Activated T-cell treated with anti-CD3 and anti-CD28 coated beads for 4 hours (primary cell): ENCODE measurements around the gene LMBR1.
A peak's percentile ranks its signal among the peaks of the same experiment; 100 is the strongest.
"Not testable (repeated sequence)": the region's sequence is repeated elsewhere in the genome, so short reads cannot be mapped to it uniquely, and the experiment has no call there.

Experiments used
- DNase-seq: peaks from one replicate; pipeline ENCODE4 v3.0.0-alpha.2; 2020

LMBR1 gene

DNA sequence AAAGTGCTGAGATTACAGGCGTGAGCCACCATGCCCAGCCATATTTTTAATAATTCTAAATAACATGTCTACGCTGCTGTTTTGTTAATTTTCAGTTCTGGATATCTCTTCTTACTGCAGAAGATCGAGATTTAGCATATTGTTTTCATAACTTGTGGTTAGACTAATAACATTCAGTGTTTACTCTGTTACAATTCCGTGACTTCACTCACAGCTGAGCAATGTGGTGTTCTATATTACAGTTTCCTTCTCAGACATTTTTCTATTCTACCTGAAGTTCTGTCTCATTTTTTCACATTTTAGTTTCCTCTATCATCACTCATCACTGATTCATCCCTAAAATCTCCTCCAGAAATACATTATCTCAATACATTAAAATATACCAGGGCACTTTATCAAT is 241.5 kb downstream of the LMBR1 start:
- DNase-seq, result no peak

DNA sequence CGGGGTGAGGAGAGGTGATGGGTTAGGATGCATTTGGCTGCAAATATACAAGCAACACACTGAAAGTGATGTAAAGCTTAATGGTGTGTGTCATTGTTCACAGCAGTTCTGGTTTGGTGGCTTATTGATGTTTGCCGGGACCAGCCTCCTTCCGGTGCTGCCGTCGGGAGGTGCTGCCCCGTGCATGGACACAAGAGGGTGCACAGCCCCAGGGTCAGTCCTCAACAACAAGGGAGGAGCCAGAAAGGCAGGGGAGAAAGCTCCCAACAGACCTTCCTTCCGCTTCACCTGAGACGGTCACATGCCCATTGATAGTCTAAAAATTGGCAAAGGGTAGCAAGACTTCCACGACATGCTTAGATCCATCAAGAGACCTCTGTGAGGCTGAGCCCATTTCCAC is 242.9 kb downstream of the LMBR1 start:
- DNase-seq, result no peak

DNA sequence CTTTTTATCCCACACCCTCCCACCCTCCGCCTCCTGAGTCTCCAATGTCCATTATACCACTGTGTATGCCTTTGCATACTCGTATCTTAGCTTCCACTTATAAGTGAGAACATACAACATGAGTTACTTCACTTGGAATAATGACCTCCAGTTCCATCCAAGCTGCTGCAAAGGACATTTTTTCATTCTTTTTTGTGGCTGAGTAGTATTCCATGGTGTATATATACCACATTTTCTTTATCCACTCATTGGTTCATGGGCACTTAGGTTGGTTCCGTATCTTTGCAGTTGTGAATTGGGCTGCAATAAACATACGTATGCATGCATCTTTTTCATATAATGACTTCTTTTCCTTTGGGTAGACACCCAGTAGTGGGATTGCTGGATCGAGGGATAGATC is 245.7 kb downstream of the LMBR1 start:
- not testable (repeated sequence) for DNase-seq

DNA sequence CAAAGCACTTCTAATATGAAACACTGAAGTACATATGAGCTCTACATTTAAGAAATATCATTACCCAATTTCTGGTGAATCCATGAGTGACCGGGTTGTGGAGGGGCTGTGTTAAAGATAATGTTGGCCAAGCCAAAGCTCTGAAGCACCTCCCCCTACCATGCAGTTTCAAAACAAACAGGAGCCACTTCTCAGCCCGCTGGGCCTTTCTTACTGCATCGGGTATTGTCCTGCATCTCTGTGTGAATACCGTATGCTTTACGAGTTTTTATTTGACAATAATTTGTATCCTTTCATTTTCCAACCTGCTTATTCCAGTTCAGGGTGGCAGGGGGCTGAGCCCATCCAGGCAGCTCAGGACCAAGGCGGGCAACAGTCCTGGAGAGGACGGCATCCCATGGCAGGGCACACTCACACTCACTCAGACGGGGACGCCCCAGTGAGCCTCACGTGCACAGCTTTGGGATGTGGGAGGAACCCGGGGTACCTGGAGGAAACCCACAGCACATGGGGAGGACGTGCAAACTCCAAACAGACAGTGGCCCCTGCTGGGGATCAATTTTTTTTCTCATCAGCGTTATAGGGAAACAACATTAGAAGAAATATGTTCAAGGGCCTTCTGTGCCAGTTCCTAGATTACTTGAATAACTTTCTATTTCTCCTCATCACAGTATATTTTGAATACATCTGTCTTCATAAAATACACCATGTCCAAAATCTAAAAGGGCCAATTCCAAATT is 250.5 kb downstream of the LMBR1 start:
- no peak for DNase-seq

DNA sequence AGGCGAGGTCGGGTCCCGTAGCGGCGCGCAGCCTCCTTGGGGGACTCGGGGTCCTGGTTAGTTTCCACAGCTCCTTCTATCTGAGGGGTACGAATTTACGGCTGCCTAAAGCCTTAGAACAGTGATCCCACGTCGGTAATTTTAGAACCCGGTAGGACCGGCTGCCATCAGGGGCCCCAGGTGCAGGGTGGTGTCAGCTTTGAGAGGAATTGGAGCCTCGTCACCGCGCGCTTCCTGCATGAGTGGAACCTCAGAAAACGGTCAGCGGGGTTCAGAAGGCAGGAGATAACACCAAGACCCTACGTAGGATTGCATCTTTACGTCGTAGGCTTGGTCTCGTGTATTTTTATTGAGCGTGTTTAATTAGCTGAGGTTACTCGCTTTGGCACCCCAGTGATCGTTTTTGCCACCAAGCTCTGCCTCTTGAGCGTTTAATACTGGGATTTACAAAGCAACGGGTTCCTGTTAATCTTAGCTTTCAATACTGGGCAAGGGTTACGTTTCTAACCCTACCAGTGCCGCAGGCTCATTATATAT is 252.0 kb downstream of the LMBR1 start:
- DNase-seq, result peak; percentile 38

DNA sequence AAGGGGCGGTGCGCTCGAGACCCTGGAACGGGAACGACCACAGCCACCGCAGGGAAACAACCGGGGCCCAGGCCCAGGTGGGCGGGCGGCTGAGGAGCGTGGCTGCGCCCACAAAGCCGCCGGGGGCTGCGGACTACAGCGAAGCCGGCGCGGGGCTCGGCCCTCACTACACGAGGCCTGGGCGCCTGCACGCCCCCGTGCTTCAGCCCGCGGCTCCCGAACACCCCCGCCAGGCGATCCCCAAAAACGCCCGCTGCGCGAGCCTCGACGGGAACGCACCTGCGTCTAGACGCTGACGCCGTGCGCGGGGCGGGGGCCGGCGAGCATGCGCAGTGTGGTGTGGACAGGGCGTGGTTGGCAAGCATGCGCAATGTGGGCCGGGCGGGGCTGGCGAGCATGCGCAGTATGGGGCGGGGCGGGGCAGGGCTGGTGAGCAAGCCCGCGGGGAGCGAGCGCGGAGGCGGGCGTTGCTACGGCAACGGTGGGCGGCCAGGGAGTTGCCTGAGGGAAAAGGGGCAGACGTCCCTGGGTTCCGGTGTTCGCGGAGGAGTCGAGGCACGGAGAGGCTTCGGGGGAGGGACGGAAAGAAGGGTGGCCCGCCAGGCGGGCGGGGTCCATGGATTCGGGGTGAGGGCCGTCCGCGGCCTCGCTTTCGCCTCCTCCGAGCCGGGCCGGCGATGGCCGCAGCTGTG is 252.6 kb downstream of the LMBR1 start, which contains the start of gene RNF32:
Gene RNF32, plus strand, starts transcription at position 518 of the 692 bp plus-strand sequence. CDS start 3,104 bp downstream, outside the sequence.
- DNase-seq, result peak; percentile 99

DNA sequence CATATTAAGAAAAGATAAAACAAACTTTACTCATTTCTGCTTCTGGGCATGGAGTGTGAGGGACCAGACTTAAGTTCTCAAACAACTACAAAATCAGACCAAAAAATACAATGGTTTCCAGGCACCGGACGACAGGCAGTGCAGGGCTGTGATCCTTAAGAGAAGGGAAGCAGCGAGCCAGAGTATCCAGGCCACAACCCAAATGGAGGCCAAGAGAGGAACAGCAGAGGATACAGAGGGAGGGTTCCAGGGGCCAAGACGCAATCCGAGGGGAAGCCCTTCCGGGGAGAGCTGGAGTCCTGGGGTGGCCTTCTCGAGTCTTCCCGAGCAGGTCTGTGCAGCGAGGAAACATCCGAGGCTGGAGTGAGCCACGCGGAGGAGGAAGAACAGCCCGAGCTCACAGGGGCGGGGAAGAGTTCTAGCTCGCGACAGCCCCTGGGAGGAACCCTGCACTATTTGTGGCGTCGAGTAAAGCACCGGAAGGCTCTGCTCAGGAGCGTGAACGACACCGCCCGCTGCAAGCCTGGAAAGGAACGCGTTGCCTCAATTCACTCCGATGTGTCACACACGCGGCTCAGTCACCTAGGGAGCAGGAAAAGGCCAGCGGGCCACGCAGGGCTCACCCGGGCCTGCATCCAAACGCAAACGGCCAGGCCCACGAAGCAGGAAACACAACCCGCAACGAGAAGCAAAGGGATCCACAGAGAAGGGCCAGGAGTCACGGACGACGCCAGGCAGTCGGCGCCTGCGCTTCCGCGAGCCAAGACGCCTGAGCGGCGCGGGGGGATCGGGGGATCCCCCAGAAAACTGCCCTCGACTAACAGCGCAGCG is 253.3 kb downstream of the LMBR1 start:
- DNase-seq, result no peak

DNA sequence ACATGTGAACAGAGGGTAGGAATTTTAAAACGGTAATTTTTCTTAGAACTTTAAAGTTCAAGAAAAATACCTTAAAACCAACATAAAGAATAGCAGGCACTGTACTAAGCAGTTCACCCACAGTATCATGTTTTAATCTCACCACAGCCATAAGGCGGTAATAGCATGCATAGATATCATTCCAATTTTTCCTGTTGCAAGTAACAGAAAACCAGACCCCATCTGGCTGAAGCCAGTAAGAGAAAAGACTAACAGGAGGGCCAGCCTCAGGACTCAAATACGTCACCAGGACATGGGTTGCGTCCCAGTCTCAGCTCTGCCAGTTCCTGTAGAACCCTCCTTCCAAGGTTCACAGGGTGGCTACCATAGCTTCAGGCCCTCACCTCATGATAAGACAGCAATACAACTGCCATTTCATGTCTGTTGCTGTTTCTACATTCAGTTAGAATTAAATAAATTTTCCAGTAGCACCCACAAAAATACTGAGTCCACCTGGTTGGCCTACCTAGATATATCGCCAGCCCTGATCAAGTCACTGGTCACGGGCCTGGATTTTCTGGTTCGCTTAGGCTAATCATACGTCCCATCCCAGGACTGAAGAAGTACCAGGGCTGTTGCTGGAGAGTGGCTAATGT is 254.4 kb downstream of the LMBR1 start:
- no peak for DNase-seq

DNA sequence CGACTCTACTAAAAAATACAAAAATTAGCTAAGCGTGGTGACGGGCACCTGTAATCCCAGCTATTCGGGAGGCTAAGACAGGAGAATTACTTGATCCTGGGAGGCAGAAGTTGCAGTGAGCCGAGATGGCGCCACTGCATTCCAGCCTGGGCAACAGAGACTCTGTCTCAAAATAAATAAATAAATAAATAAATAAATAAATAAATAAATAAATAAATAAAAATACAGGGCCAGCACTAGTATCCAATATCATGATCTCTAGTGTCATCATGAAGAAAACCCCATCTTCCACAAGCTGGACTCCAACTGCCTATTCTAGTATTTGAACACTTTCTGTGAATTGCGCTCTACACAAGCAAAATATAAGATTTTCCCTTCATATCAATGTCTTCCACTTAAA is 255.9 kb downstream of the LMBR1 start:
- not testable (repeated sequence) for DNase-seq

DNA sequence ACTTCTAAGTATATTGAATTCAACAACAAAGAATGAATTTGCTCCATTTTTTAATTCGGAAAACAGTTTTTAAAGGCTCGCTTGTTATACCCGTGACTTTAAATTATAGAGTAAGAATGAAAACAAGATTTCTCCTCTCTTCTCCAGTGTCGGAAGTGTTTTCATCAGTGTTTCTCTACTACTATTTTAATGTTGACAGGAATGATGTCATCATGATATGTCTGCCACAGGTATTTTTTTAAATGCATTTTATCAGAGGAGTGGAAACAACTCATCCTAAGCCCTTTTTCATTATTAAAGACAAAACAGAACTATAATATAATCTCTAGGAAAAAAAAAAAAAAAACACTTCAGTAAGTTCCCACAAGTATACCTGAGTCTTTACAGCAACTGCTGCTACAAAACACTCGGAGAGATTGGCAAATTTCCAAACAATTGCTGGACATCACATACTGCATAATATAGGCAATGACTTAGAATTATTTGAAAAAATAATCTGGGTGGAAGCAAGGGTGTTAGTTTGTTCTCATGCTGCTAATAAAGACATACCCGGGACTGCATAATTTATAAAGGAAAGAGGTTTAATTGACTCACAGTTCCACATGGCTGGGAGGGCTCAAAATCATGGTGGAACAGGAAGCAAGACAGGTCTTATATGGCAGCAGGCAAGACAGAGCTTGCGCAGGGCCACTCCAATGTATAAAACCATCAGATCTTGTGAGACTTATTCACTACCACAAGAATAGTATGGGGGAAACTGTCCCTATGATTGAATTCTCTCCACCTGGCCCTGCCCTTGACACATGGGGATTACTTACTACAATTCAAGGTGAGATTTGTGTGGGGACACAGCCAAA is 257.2 kb downstream of the LMBR1 start:
- no peak for DNase-seq

DNA sequence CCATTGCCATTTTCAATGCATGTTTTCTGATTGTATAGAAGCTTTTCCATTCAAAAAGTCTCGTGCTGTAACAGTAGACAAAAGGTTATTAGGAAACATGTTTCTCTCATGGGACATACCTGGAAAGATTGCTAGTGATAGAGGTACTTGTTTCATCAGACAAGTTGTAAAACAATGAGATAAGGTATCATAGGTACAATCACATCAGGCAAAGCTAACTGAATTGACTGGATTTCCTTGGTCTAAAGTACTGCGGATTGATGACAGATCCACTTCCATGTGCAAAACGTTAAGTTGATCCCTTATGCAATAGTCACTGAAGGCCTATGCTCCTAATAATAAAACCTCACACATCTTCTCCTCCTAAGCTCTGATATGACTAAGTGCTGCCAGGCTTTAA is 258.9 kb downstream of the LMBR1 start:
- no peak for DNase-seq

DNA sequence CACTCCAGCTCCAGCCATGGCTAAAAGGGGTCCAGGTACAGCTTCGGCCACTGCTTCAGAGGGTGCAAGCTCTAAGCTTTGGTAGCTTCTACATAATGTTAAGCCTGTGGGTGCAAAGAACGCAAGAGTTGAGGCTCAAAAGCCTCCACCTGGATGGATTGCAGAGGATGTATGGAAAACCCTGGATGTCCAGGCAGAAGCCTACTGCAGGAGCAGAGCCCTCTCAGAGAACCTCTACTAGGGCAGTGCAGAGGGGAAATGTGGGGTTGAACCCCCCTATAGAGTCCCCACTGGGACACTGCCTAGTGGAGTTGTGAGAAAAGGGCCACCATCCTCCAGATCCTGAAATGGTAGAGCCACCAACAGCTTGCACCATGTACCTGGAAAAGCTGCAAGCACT is 263.1 kb downstream of the LMBR1 start:
- no peak for DNase-seq

DNA sequence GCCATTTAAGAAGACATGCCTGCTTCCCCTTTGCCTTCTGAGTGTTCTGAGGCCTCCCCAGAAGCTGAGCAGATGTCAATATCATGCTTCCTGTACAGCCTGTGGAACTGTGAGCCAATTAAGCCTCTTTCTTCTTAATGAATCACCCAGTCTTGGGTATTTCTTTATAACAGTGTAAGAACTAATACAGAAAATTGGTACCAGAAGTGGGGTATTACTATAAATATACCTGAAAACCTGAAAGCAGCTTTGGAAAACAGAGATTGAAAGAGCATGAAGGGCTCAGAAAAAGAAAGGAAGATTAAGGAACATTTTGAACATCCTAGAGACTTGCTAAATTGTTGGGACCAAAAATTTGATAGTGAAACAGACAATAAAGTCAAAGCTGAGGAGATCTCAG is 264.4 kb downstream of the LMBR1 start:
- no peak for DNase-seq
